NCI-H69 (cell line): ENCODE results near the gene CREB3L1.

Experiments used
- DNase-seq: peaks from one replicate; lab custom pipeline; 2025; lab: John Stamatoyannopoulos, UW

Gene CREB3L1

GRCh38 chr11:46322759-46323158, 45.3 kb downstream of the CREB3L1 start:
- peak; percentile 61 for DNase-seq

GRCh38 chr11:46326813-46327416, 49.5 kb downstream of the CREB3L1 start:
- DNase-seq, result peak; percentile 94

GRCh38 chr11:46327829-46328228, 50.4 kb downstream of the CREB3L1 start:
- peak; percentile 85 for DNase-seq

GRCh38 chr11:46330154-46330553, 52.7 kb downstream of the CREB3L1 start:
- DNase-seq, result no peak

GRCh38 chr11:46330563-46331281, 53.3 kb downstream of the CREB3L1 start:
- DNase-seq, result peak; percentile 93

- DNase-seq, result peak; percentile 72
Measured at GRCh38 chr11:46331282-46331984, 54.0 kb downstream of the CREB3L1 start.

GRCh38 chr11:46332093-46332567, 54.7 kb downstream of the CREB3L1 start:
- DNase-seq, result no peak

GRCh38 chr11:46332568-46333393, 55.3 kb downstream of the CREB3L1 start:
- DNase-seq, result peak; percentile 80

GRCh38 chr11:46333394-46333947, 56.0 kb downstream of the CREB3L1 start:
- DNase-seq, result peak; percentile 79

- DNase-seq, result no peak
Measured at GRCh38 chr11:46334211-46334610, 56.7 kb downstream of the CREB3L1 start.

GRCh38 chr11:46335271-46335670, 57.8 kb downstream of the CREB3L1 start:
- peak; percentile 39 for DNase-seq

GRCh38 chr11:46335890-46336562, 58.6 kb downstream of the CREB3L1 start:
- DNase-seq, result peak; percentile 53

- no peak for DNase-seq
Measured at GRCh38 chr11:46336563-46337180, 59.2 kb downstream of the CREB3L1 start.

GRCh38 chr11:46337626-46338345, 60.3 kb downstream of the CREB3L1 start:
- DNase-seq, result peak; percentile 34

GRCh38 chr11:46338636-46338987, 61.1 kb downstream of the CREB3L1 start:
- no peak for DNase-seq

- peak; percentile 100 for DNase-seq
Measured at GRCh38 chr11:46338988-46339666, 61.7 kb downstream of the CREB3L1 start.

GRCh38 chr11:46339816-46340215, 62.4 kb downstream of the CREB3L1 start:
- DNase-seq, result peak; percentile 61

GRCh38 chr11:46341454-46341853, 64.0 kb downstream of the CREB3L1 start:
- no peak for DNase-seq

GRCh38 chr11:46342239-46342638, 64.8 kb downstream of the CREB3L1 start:
- peak; percentile 76 for DNase-seq
